H1 (cell line): Measurements from ENCODE around the gene SLC8A3. TPM values are rescaled to one million over a fixed set of nuclear protein-coding genes. Genes with fewer than 3 reads are reported as not detected.

Experiments
- CTCF ChIA-PET: fragments of 300-600 bp; sonication (Branson Sonifier 250); formaldehyde crosslinking; loops from one replicate; lab custom pipeline; 2021; ENCODE audit not compliant: partially characterized antibody; lab: Charles Lee
- POLR2A ChIA-PET: fragments of 300-600 bp; sonication (Branson Sonifier 250); formaldehyde crosslinking; loops from one replicate; lab custom pipeline; 2021; ENCODE audit warnings: inconsistent platforms; ENCODE audit not compliant: partially characterized antibody; lab: Charles Lee
- DNase-seq, 2 experiments: peaks; one replicate each; pipeline versions ENCODE4 v3.0.0 to v3.0.0-alpha.2; 2010 to 2022; ENCODE audit warnings: low spot score in 2 of 2, low read depth in 1 of 2, mixed read lengths in 1 of 2
- FAIRE-seq: peaks from 2 replicates; lab custom pipeline; 2011; peaks lifted over from hg19 to GRCh38; lab: Jason Lieb, UNC
- H2AFZ ChIP-seq: 2 replicates; pipeline ENCODE4 v1.8.1; 2012; ENCODE audit warnings: low read length, inconsistent platforms
- H2AK5ac ChIP-seq: 2 replicates; pipeline ENCODE4 v1.6.1; 2013; ENCODE audit warnings: low read depth, low read length
- H2BK120ac ChIP-seq: replicated peaks from 2 replicates; pipeline ENCODE3; 2013; ENCODE audit warnings: low read depth, low read length, inconsistent platforms
- H2BK12ac ChIP-seq: 2 replicates; pipeline ENCODE4 v1.6.1; 2013; ENCODE audit warnings: low read depth, low read length
- H2BK15ac ChIP-seq: 2 replicates; pipeline ENCODE4 v1.6.1; 2013; ENCODE audit warnings: low read length
- H2BK20ac ChIP-seq: 2 replicates; pipeline ENCODE4 v1.6.1; 2013; ENCODE audit warnings: low read length
- H2BK5ac ChIP-seq: 2 replicates; pipeline ENCODE4 v1.6.1; 2013; ENCODE audit warnings: low read depth, low read length
- H3K14ac ChIP-seq: 2 replicates; pipeline ENCODE4 v1.6.1; 2013; ENCODE audit warnings: inconsistent platforms; ENCODE audit not compliant: insufficient read length
- H3K18ac ChIP-seq: 2 replicates; pipeline ENCODE4 v1.6.1; 2013; ENCODE audit warnings: low read length; ENCODE audit errors: extremely low read depth
- H3K23ac ChIP-seq: 2 replicates; pipeline ENCODE4 v1.6.1; 2013; ENCODE audit warnings: inconsistent platforms; ENCODE audit not compliant: insufficient read length
- H3K23me2 ChIP-seq: 2 replicates; pipeline ENCODE4 v1.6.1; 2013; ENCODE audit warnings: low read depth, low read length
- H3K27ac ChIP-seq: 2 replicates; pipeline ENCODE4 v1.6.1; 2011; ENCODE audit warnings: low read depth, low read length, inconsistent platforms
- H3K27me3 ChIP-seq, 4 experiments: replicated peaks in 1 of 4; 1 replicate in 1 of 4; 2 replicates in 3 of 4; pipeline versions ENCODE4 v1.6.1 to v1.8.1; 2011 to 2013; ENCODE audit warnings: low read length in 3 of 4, mild to moderate bottlenecking in 3 of 4, inconsistent platforms in 2 of 4, mixed read lengths in 2 of 4, moderate library complexity in 1 of 4; ENCODE audit not compliant: control insufficient read depth in 3 of 4, insufficient read depth in 3 of 4; ENCODE audit errors: extremely low read depth in 1 of 4
- H3K36me3 ChIP-seq, 4 experiments: 2 replicates each; pipeline versions ENCODE4 v1.6.1 to v1.8.1; 2011 to 2013; ENCODE audit warnings: mild to moderate bottlenecking in 4 of 4, low read length in 3 of 4, moderate library complexity in 2 of 4, control low read depth in 1 of 4, inconsistent platforms in 1 of 4; ENCODE audit not compliant: insufficient read depth in 4 of 4, control insufficient read depth in 2 of 4
- H3K4ac ChIP-seq: replicated peaks from 2 replicates; pipeline ENCODE3; 2013; ENCODE audit warnings: low read length, low read depth, mixed read lengths, inconsistent platforms; ENCODE audit not compliant: insufficient read length
- H3K4me1 ChIP-seq, 4 experiments: replicated peaks in 1 of 4; 1 replicate in 1 of 4; 2 replicates in 3 of 4; pipeline versions ENCODE4 v1.6.1 to v1.8.1; 2011 to 2013; ENCODE audit warnings: low read length in 3 of 4, inconsistent platforms in 2 of 4, mixed read lengths in 1 of 4; ENCODE audit not compliant: insufficient read depth in 4 of 4, control insufficient read depth in 3 of 4
- H3K4me2 ChIP-seq, 2 experiments: 2 replicates each; pipeline versions ENCODE4 v1.6.1 to v1.8.1; 2011 to 2013; ENCODE audit warnings: low read depth in 2 of 2, low read length in 2 of 2, control low read depth in 1 of 2, inconsistent platforms in 1 of 2, mild to moderate bottlenecking in 1 of 2; ENCODE audit not compliant: insufficient read depth in 1 of 2
- H3K4me3 ChIP-seq, 4 experiments: fragments of 200-600, 300-600 bp in 1 of 4; sonication (generic), shearing (Covaris generic), sonication (Bioruptor Twin) in 1 of 4; 2 replicates each; pipeline versions ENCODE4 v1.5.1 to v1.8.1; 2011 to 2016; ENCODE audit warnings: low read length in 4 of 4, low read depth in 3 of 4, control low read depth in 2 of 4, inconsistent platforms in 2 of 4, mild to moderate bottlenecking in 2 of 4, mixed read lengths in 1 of 4, moderate library complexity in 1 of 4; ENCODE audit not compliant: insufficient read depth in 2 of 4; ENCODE audit errors: extremely low read depth in 1 of 4
- H3K56ac ChIP-seq: replicated peaks from 2 replicates; pipeline ENCODE3; 2013; ENCODE audit warnings: low read depth, mild to moderate bottlenecking, mixed read lengths, low read length, inconsistent platforms; ENCODE audit not compliant: insufficient read length
- H3K79me1 ChIP-seq: 2 replicates; pipeline ENCODE4 v1.6.1; 2013; ENCODE audit warnings: low read depth, low read length, control low read depth
- H3K79me2 ChIP-seq, 2 experiments: 2 replicates each; pipeline versions ENCODE4 v1.6.1 to v1.8.1; 2012 to 2013; ENCODE audit warnings: low read length in 2 of 2, mild to moderate bottlenecking in 2 of 2, inconsistent platforms in 1 of 2; ENCODE audit not compliant: insufficient read depth in 2 of 2, control insufficient read depth in 1 of 2
- H3K9ac ChIP-seq, 4 experiments: replicated peaks in 1 of 4; 1 replicate in 1 of 4; 2 replicates in 3 of 4; pipeline versions ENCODE4 v1.6.1 to v1.8.1; 2011 to 2013; ENCODE audit warnings: low read depth in 3 of 4, low read length in 3 of 4, control low read depth in 2 of 4, mild to moderate bottlenecking in 2 of 4, moderate library complexity in 2 of 4, inconsistent platforms in 1 of 4; ENCODE audit errors: extremely low read depth in 1 of 4
- H3K9me3 ChIP-seq, 2 experiments: 2 replicates each; pipeline versions ENCODE4 v1.6.1 to v1.8.1; 2012 to 2013; ENCODE audit warnings: mild to moderate bottlenecking in 2 of 2, moderate library complexity in 2 of 2, control low read depth in 1 of 2, inconsistent platforms in 1 of 2, low read depth in 1 of 2, low read length in 1 of 2, mixed read lengths in 1 of 2; ENCODE audit not compliant: insufficient read depth in 2 of 2
- H4K20me1 ChIP-seq, 2 experiments: replicated peaks in 1 of 2; 2 replicates each; pipeline versions ENCODE3 to v1.8.1; 2011 to 2013; ENCODE audit warnings: inconsistent platforms in 2 of 2, low read length in 2 of 2, mild to moderate bottlenecking in 1 of 2; ENCODE audit not compliant: insufficient read depth in 2 of 2, control insufficient read depth in 1 of 2
- H4K5ac ChIP-seq: 2 replicates; pipeline ENCODE4 v1.6.1; 2013; ENCODE audit warnings: low read length, low read depth, mixed read lengths, inconsistent platforms; ENCODE audit not compliant: insufficient read length
- H4K8ac ChIP-seq: 2 replicates; pipeline ENCODE4 v1.8.0; 2013; ENCODE audit warnings: mild to moderate bottlenecking, moderate library complexity, low read length, inconsistent platforms; ENCODE audit not compliant: insufficient read depth; ENCODE audit errors: extremely low read depth
- H4K91ac ChIP-seq: replicated peaks from 2 replicates; pipeline ENCODE3; 2013; ENCODE audit warnings: low read length, mixed read lengths, inconsistent platforms; ENCODE audit not compliant: insufficient read length
- BRCA1 ChIP-seq: IDR thresholded peaks from 2 replicates; pipeline ENCODE4 v1.6.1; 2012; ENCODE audit warnings: low read depth, low read length, improper control_type of control experiment
- CHD2 ChIP-seq: IDR thresholded peaks from 2 replicates; pipeline ENCODE4 v1.6.1; 2012; ENCODE audit warnings: low read length, improper control_type of control experiment
- EGR1 ChIP-seq: IDR thresholded peaks from 2 replicates; pipeline ENCODE4 v1.6.1; 2011; ENCODE audit warnings: low read depth, low read length, borderline replicate concordance
- FOSL1 ChIP-seq: IDR thresholded peaks from 2 replicates; pipeline ENCODE4 v1.6.1; 2011; ENCODE audit warnings: mild to moderate bottlenecking, low read depth, low read length, moderate library complexity; ENCODE audit not compliant: insufficient read depth
- MAFK ChIP-seq: IDR thresholded peaks from 2 replicates; pipeline ENCODE4 v1.6.1; 2012; ENCODE audit warnings: low read depth, mild to moderate bottlenecking, improper control_type of control experiment, low read length
- WGBS, 2 experiments: shearing (Covaris generic) in 1 of 2; methylation state at CpG; one replicate each; pipeline versions ENCODE4 v1.1.6 to v1.1.7; 2013 to 2015; ENCODE audit warnings: low lambda C conversion rate in 2 of 2, mixed read lengths in 2 of 2, inconsistent platforms in 1 of 2, low coverage in 1 of 2, missing lambda C conversion rate in 1 of 2; ENCODE audit not compliant: insufficient replicate concordance in 2 of 2, insufficient coverage in 1 of 2, insufficient read length in 1 of 2; ENCODE audit errors: extremely low coverage in 1 of 2, missing lambda C conversion rate in 1 of 2; 5-methylcytosine and 5-hydroxymethylcytosine counted together
- polyA plus RNA-seq, 7 experiments: library from polyadenylated mRNA; depleted of rRNA in 3 of 7; stranded (reverse) in 5 of 7; unstranded in 2 of 7; fragments of >200 nt in 5 of 7; fragments of 200-250 nt in 2 of 7; gene quantifications; 1 replicate in 5 of 7; 2 replicates in 1 of 7; 4 replicates in 1 of 7; pipeline versions ENCODE4 v1.2.1 to v1.2.3, GENCODE V29; 2011 to 2013; ENCODE audit warnings: missing spikeins in 2 of 7, mixed read lengths in 2 of 7
- total RNA-seq: library from RNA; stranded (reverse); fragmentation: NEBNext Ultra II Directional; extraction: Animal tissue kit (Norgen Biotek cat#: 25700); gene quantifications from 2 replicates; pipeline ENCODE4 v1.2.1, GENCODE V29; 2021

Gene SLC8A3
- total and polyA plus RNA-seq, 2 of the 8 experiments (the other 6 are each of a cell fraction or from before 2014, with no cell fraction given): 0.38 to 1.1 TPM

GRCh38 chr14:70077005-70077404 lies 111.7 kb downstream of the SLC8A3 start:
- Histone ChIP-seq H2BK12ac (no peak overlapping the region), H2AK5ac (no peak overlapping the region), H3K4me1 (peaks cover 0 to 6% (median 0%) of the 10 kb centered on the region in 4 experiments; a peak in 3 of 7 replicates), H2AFZ (no peak overlapping the region), H3K79me1 (no peaks in the 10 kb centered on the region), H3K14ac (no peak overlapping the region), H3K4ac (no peak overlapping the region)
- no peak for TF ChIP-seq BRCA1
- TF ChIP-seq FOSL1: no peak
- TF ChIP-seq MAFK: no peak
- TF ChIP-seq CHD2: no peak
- TF ChIP-seq EGR1: no peak
- TF ChIP-seq, all 59 proteins: peak for 0
- Histone ChIP-seq H2BK15ac (no peak overlapping the region), H3K27me3 (no peaks in the 10 kb centered on the region), H4K91ac (no peak overlapping the region), H3K56ac (no peak overlapping the region), H2BK20ac (no peak overlapping the region), H3K27ac (no peak overlapping the region), H4K5ac (no peak overlapping the region), H3K36me3 (no peaks in the 10 kb centered on the region), H2BK5ac (no peak overlapping the region), H3K9me3 (no peaks in the 10 kb centered on the region), H3K79me2 (no peaks in the 10 kb centered on the region), H2BK120ac (no peak overlapping the region), H3K18ac (no peak overlapping the region), H4K8ac (no peak overlapping the region), H4K20me1 (no peaks in the 10 kb centered on the region), H3K23ac (no peak overlapping the region), H3K4me3 (no peak overlapping the region), H3K9ac (no peak overlapping the region), H3K23me2 (0 out of 2 replicates have a peak, but pooled peaks cover 2% of the 10 kb centered on the region), H3K4me2 (no peak overlapping the region)
- ChIA-PET CTCF (interaction anchor here (0.5 to 6.5 kb wide), 4 partner anchors 15 to 273 kb away, joined by 3 to 80 read pairs (median 5); no protein-coding TSS in a partner anchor), POLR2A (no interaction called here)
- FAIRE-seq: no peak
- DNase-seq: no peak
- 91% methylated on average over 3 of the region's 3 CpGs; no CpG with 5 or more reads in 1 of the 2 experiments for WGBS, 2 experiments
